ENCODE measurements around the gene MAGEA9B.
"Not testable (repeated sequence)": the region's sequence is repeated elsewhere in the genome, so short reads cannot be mapped to it uniquely, and the experiment has no call there.

Gene MAGEA9B

GRCh38 chrX:149587359-149587758 lies at the start of gene MAGEA9B:
MAGEA9B (minus strand) TSS chrX:149587459; CDS start chrX:149583179, 4,280 bp downstream.
- FAIRE-seq: not testable (repeated sequence)

- no peak for FAIRE-seq
These were observed 46.3 kb upstream of the MAGEA9B start for GRCh38 chrX:149633511-149633910.

GRCh38 chrX:149631234-149632165 lies 44.2 kb upstream of the MAGEA9B start, which contains the start of gene TMEM185A:
TMEM185A (minus strand) TSS chrX:149631792; CDS start chrX:149631580, 212 bp downstream.
- FAIRE-seq: peak; percentile 51

GRCh38 chrX:149630681-149631233 lies 43.5 kb upstream of the MAGEA9B start:
- peak; percentile 51 for FAIRE-seq

GRCh38 chrX:149629730-149630387 lies 42.6 kb upstream of the MAGEA9B start:
- no peak for FAIRE-seq

GRCh38 chrX:149628768-149629167 lies 41.5 kb upstream of the MAGEA9B start:
- no peak for FAIRE-seq

GRCh38 chrX:149628280-149628679 lies 41.0 kb upstream of the MAGEA9B start:
- FAIRE-seq: peak; percentile 30

- not testable (repeated sequence) for FAIRE-seq
These were observed 39.6 kb upstream of the MAGEA9B start for GRCh38 chrX:149626829-149627228.

- not testable (repeated sequence) for FAIRE-seq
These were observed 32.4 kb upstream of the MAGEA9B start for GRCh38 chrX:149619662-149620061.

GRCh38 chrX:149618871-149619270 lies 31.6 kb upstream of the MAGEA9B start:
- peak; percentile 33 for FAIRE-seq

- FAIRE-seq: no peak
These were observed 24.4 kb upstream of the MAGEA9B start for GRCh38 chrX:149611623-149612175.

- no peak for FAIRE-seq
These were observed 23.3 kb upstream of the MAGEA9B start for GRCh38 chrX:149610511-149610910.

- no peak for FAIRE-seq
These were observed 20.4 kb upstream of the MAGEA9B start for GRCh38 chrX:149607699-149608098.

- not testable (repeated sequence) for FAIRE-seq
These were observed 18.1 kb upstream of the MAGEA9B start for GRCh38 chrX:149605248-149605885.

GRCh38 chrX:149598603-149599002 lies 11.3 kb upstream of the MAGEA9B start:
- FAIRE-seq: not testable (repeated sequence)

GRCh38 chrX:149595943-149596342 lies 8.7 kb upstream of the MAGEA9B start:
- FAIRE-seq: not testable (repeated sequence)

- not testable (repeated sequence) for FAIRE-seq
These were observed 8.0 kb upstream of the MAGEA9B start, which contains the start of gene HSFX2 for GRCh38 chrX:149595214-149595613. HSFX2 (minus strand) TSS chrX:149595314; CDS start chrX:149594700, 614 bp downstream.

- FAIRE-seq: not testable (repeated sequence)
These were observed 3.7 kb upstream of the MAGEA9B start for GRCh38 chrX:149590993-149591392.

GRCh38 chrX:149585631-149586030 lies 1.6 kb downstream of the MAGEA9B start:
- not testable (repeated sequence) for FAIRE-seq

GRCh38 chrX:149573456-149573855 lies 13.8 kb downstream of the MAGEA9B start:
- FAIRE-seq: not testable (repeated sequence)

- FAIRE-seq: no peak
These were observed 14.5 kb downstream of the MAGEA9B start for GRCh38 chrX:149572743-149573142.

- FAIRE-seq: no peak
These were observed 15.5 kb downstream of the MAGEA9B start for GRCh38 chrX:149571770-149572169.

All from islet of Langerhans (tissue), 1 donor.